PC-9 (cell line): Measurements from ENCODE around the gene ZNF790. TPM values are rescaled to one million over a fixed set of nuclear protein-coding genes. Genes with fewer than 3 reads are reported as not detected.
A peak's percentile ranks its signal among the peaks of the same experiment; 100 is the strongest.
"Not testable (repeated sequence)": the region's sequence is repeated elsewhere in the genome, so short reads cannot be mapped to it uniquely, and the experiment has no call there.

Experiments used
- BruUV-seq: library from RNA; stranded (reverse); fragments of 400-500 nt; replicated peaks from 2 replicates; lab custom pipeline; 2021; lab: Mats Ljungman, UMichigan
- CTCF ChIA-PET: fragments of 300-600 bp; sonication (Branson Sonifier 250); formaldehyde crosslinking; loops from one replicate; lab custom pipeline; 2022; ENCODE audit warnings: antibody characterized with exemption; lab: Charles Lee
- POLR2A ChIA-PET: fragments of 300-600 bp; sonication (Branson Sonifier 250); formaldehyde crosslinking; loops from one replicate; lab custom pipeline; 2022; ENCODE audit warnings: antibody characterized with exemption; ENCODE audit not compliant: unreplicated experiment; lab: Charles Lee
- DNase-seq, 2 experiments: peaks; one replicate each; pipeline versions ENCODE4 v3.0.0 to v3.0.0-alpha.2; 2015 to 2022; ENCODE audit warnings: mixed read lengths in 1 of 2
- H2AFZ ChIP-seq: fragments of 200-600 bp; sonication (generic); 2 replicates; pipeline ENCODE4 v1.8.1; 2017; ENCODE audit warnings: antibody characterized with exemption
- H3F3A ChIP-seq: fragments of 200-600 bp; sonication (generic); 2 replicates; pipeline ENCODE4 v1.8.1; 2017; ENCODE audit warnings: antibody characterized with exemption, mild to moderate bottlenecking, low read depth; ENCODE audit not compliant: insufficient read depth
- H3K27ac ChIP-seq: fragments of 200-600 bp; sonication (generic); 2 replicates; pipeline ENCODE4 v1.6.1; 2016; ENCODE audit warnings: mixed run types
- H3K27me3 ChIP-seq: fragments of 200-600 bp; sonication (generic); 2 replicates; pipeline ENCODE4 v1.6.1; 2016; ENCODE audit warnings: low read depth, mixed run types; ENCODE audit not compliant: insufficient read depth
- H3K36me3 ChIP-seq: fragments of 200-600 bp; sonication (generic); 2 replicates; pipeline ENCODE4 v1.6.1; 2016; ENCODE audit warnings: low read depth, mixed run types
- H3K4me1 ChIP-seq: fragments of 200-600 bp; sonication (generic); replicated peaks from 2 replicates; pipeline ENCODE4 v1.6.1; 2016; ENCODE audit warnings: mixed run types; ENCODE audit not compliant: insufficient read depth
- H3K4me2 ChIP-seq: fragments of 200-600 bp; sonication (generic); 2 replicates; pipeline ENCODE4 v1.6.1; 2017; ENCODE audit warnings: mixed run types
- H3K4me3 ChIP-seq: fragments of 200-600 bp; sonication (generic); 2 replicates; pipeline ENCODE4 v1.6.1; 2016; ENCODE audit warnings: mixed run types
- H3K79me2 ChIP-seq: fragments of 200-600 bp; sonication (generic); 2 replicates; pipeline ENCODE4 v1.6.1; 2017; ENCODE audit warnings: low read depth, mixed run types
- H3K9me2 ChIP-seq: fragments of 200-600 bp; sonication (generic); 2 replicates; pipeline ENCODE4 v1.8.1; 2017; ENCODE audit warnings: mild to moderate bottlenecking; ENCODE audit not compliant: insufficient read depth
- H3K9me3 ChIP-seq: fragments of 200-600 bp; sonication (generic); 2 replicates; pipeline ENCODE4 v1.8.1; 2016; ENCODE audit warnings: low read depth; ENCODE audit not compliant: insufficient read depth
- H4K20me1 ChIP-seq: fragments of 200-600 bp; sonication (generic); 2 replicates; pipeline ENCODE4 v1.8.1; 2017; ENCODE audit not compliant: insufficient read depth
- CTCF ChIP-seq: fragments of 200-600 bp; sonication (generic); conservative IDR thresholded peaks from 2 replicates; pipeline ENCODE4 v1.6.1; 2017; ENCODE audit warnings: mixed run types, antibody characterized with exemption, mild to moderate bottlenecking, moderate library complexity
- EZH2 ChIP-seq: fragments of 200-600 bp; sonication (generic); IDR thresholded peaks from 2 replicates; pipeline ENCODE4 v1.8.0; 2017; ENCODE audit warnings: antibody characterized with exemption, low read depth
- intact Hi-C: fragments of 100-400 bp; cut with micrococcal nuclease; formaldehyde crosslinking; loops from one replicate; pipeline ENCODE4 v1.10.0; 2022; ENCODE audit not compliant: unreplicated experiment
- total RNA-seq: library from RNA; stranded (reverse); gene quantifications from 2 replicates; pipeline ENCODE4 v1.2.3, GENCODE V29; 2021

ZNF790 gene
- total RNA-seq, 1 experiment from 2014 or later = 5.0 TPM

GRCh38 chr19:36797786-36798108, 40.4 kb downstream of the ZNF790 start:
- no peak for DNase-seq
- no peak for TF ChIP-seq EZH2
- H3K27me3 ChIP-seq = no peaks in the 10 kb centered on the region
- intact Hi-C loops = loop anchor here (5.0 kb wide), 1 partner anchor 670 kb away; no protein-coding TSS in a partner anchor
- POLR2A ChIA-PET = no interaction called here
- TSS peak; percentile 71 for BruUV-seq
- no peaks in the 10 kb centered on the region for H3K79me2 ChIP-seq
- no peaks in the 10 kb centered on the region for H4K20me1 ChIP-seq
- no peaks in the 10 kb centered on the region for H3K4me1 ChIP-seq
- peaks cover 18% of the 10 kb centered on the region for H3K9me3 ChIP-seq
- no peaks in the 10 kb centered on the region for H3K36me3 ChIP-seq
- no peak overlapping the region for H3K27ac ChIP-seq
- peak overlapping the region; percentile 71 for H2AFZ ChIP-seq
- H3K4me3 ChIP-seq = peak overlapping the region; percentile 51; the same call in 1 of the 2 replicates
- peak overlapping the region; percentile 40; the same call in 1 of the 2 replicates for H3K4me2 ChIP-seq
- H3K9me2 ChIP-seq = no peaks in the 10 kb centered on the region
- CTCF ChIA-PET = no interaction called here
- H3F3A ChIP-seq = no peaks in the 10 kb centered on the region

- Histone ChIP-seq H3K4me2 (peak overlapping the region; percentile 40; the same call in 1 of the 2 replicates), H2AFZ (no peak overlapping the region)
- no peak for TF ChIP-seq CTCF
- no peak for TF ChIP-seq EZH2
Observed at GRCh38 chr19:36796714-36796992, 41.5 kb downstream of the ZNF790 start.

GRCh38 chr19:36791420-36792141, 46.6 kb downstream of the ZNF790 start:
- H3K36me3 ChIP-seq, H2AFZ ChIP-seq, H4K20me1 ChIP-seq, H3K27me3 ChIP-seq, H3K79me2 ChIP-seq, H3K27ac ChIP-seq, H3K9me2 ChIP-seq, H3K4me2 ChIP-seq, intact Hi-C loops, BruUV-seq, H3F3A ChIP-seq, H3K4me3 ChIP-seq, H3K4me1 ChIP-seq, CTCF ChIA-PET: not testable (repeated sequence)
- H3K9me3 ChIP-seq = peaks cover 10% of the 10 kb centered on the region
- peak in 1 of 2 experiments; percentile 17 for DNase-seq
- POLR2A ChIA-PET = interaction anchor here (0.6 kb wide), 1 partner anchor 46 kb away, joined by 5 read pairs; no protein-coding TSS in a partner anchor

More at GRCh38 chr19:36796714-36796992, 41.5 kb downstream of the ZNF790 start:
- CTCF ChIA-PET = no interaction called here
- peaks cover 18% of the 10 kb centered on the region for H3K9me3 ChIP-seq
- no peaks in the 10 kb centered on the region for H3K79me2 ChIP-seq
- no peak overlapping the region for H3K27ac ChIP-seq
- no TSS peak for BruUV-seq
- no peaks in the 10 kb centered on the region for H3K4me1 ChIP-seq
- POLR2A ChIA-PET = no interaction called here
- no peaks in the 10 kb centered on the region for H3K36me3 ChIP-seq
- no peaks in the 10 kb centered on the region for H3K27me3 ChIP-seq
- H3F3A ChIP-seq = no peaks in the 10 kb centered on the region
- peak overlapping the region; percentile 51; the same call in 1 of the 2 replicates for H3K4me3 ChIP-seq
- no peaks in the 10 kb centered on the region for H4K20me1 ChIP-seq
- no peak for DNase-seq
- no peaks in the 10 kb centered on the region for H3K9me2 ChIP-seq
- intact Hi-C loops = loop anchor here (5.0 kb wide), 1 partner anchor 669 kb away; no protein-coding TSS in a partner anchor

GRCh38 chr19:36775768-36776167, 62.4 kb downstream of the ZNF790 start:
- H3K4me2 ChIP-seq = no peak overlapping the region
- no peak overlapping the region for H3K4me3 ChIP-seq
- CTCF ChIA-PET = no interaction called here
- no peak for DNase-seq
- H3K9me2 ChIP-seq = no peaks in the 10 kb centered on the region
- no peaks in the 10 kb centered on the region; the same call in 1 of the 2 replicates for H3F3A ChIP-seq
- no peaks in the 10 kb centered on the region for H4K20me1 ChIP-seq
- H3K4me1 ChIP-seq = no peaks in the 10 kb centered on the region
- POLR2A ChIA-PET = no interaction called here
- intact Hi-C loops = loop anchor here (10.0 kb wide), 1 partner anchor 561 kb away; the partner anchor contains the start of genes ZNF146 and ZNF565
- TF ChIP-seq CTCF (no peak), EZH2 (no peak)
- peaks cover 8% of the 10 kb centered on the region; the same call in 1 of the 2 replicates for H3K9me3 ChIP-seq
- no TSS peak for BruUV-seq
- no peaks in the 10 kb centered on the region for H3K27me3 ChIP-seq
- H3K27ac ChIP-seq = no peak overlapping the region
- H3K36me3 ChIP-seq = no peaks in the 10 kb centered on the region
- H2AFZ ChIP-seq = no peak overlapping the region
- no peaks in the 10 kb centered on the region for H3K79me2 ChIP-seq
